Activated CD4-positive, alpha-beta T cell treated with anti-CD3 and anti-CD28 coated beads, Interleukin-2, Interleukin-6, amounts not matched to agents 100 ng/mL and 50 ng/mL, durations not matched to agents 16 hours and 8 hours (primary cell): Measurements from ENCODE around the gene TYW1B.
"Not testable (repeated sequence)": the region's sequence is repeated elsewhere in the genome, so short reads cannot be mapped to it uniquely, and the experiment has no call there.

Experiments
- DNase-seq: peaks from one replicate; pipeline ENCODE4 v3.0.0-alpha.2; 2020

Gene TYW1B

GRCh38 chr7:72696643-72697042 lies 131.4 kb downstream of the TYW1B start:
- not testable (repeated sequence) for DNase-seq

GRCh38 chr7:72695482-72695881 lies 132.5 kb downstream of the TYW1B start:
- not testable (repeated sequence) for DNase-seq

GRCh38 chr7:72691442-72691841 lies 136.6 kb downstream of the TYW1B start:
- not testable (repeated sequence) for DNase-seq

GRCh38 chr7:72690177-72690576 lies 137.8 kb downstream of the TYW1B start:
- not testable (repeated sequence) for DNase-seq

- not testable (repeated sequence) for DNase-seq
Measured at GRCh38 chr7:72689344-72689743, 138.7 kb downstream of the TYW1B start.

- not testable (repeated sequence) for DNase-seq
Measured at GRCh38 chr7:72681211-72681610, 146.8 kb downstream of the TYW1B start.

- DNase-seq, result peak; percentile 44
Measured at GRCh38 chr7:72676880-72677279, 151.1 kb downstream of the TYW1B start.

- not testable (repeated sequence) for DNase-seq
Measured at GRCh38 chr7:72676086-72676690, 151.8 kb downstream of the TYW1B start.

GRCh38 chr7:72675686-72676085 lies 152.3 kb downstream of the TYW1B start:
- not testable (repeated sequence) for DNase-seq

GRCh38 chr7:72674394-72674793 lies 153.6 kb downstream of the TYW1B start:
- no peak for DNase-seq

GRCh38 chr7:72670850-72671249 lies 157.2 kb downstream of the TYW1B start:
- not testable (repeated sequence) for DNase-seq

GRCh38 chr7:72668435-72668834 lies 159.6 kb downstream of the TYW1B start:
- DNase-seq, result not testable (repeated sequence)

- DNase-seq, result not testable (repeated sequence)
Measured at GRCh38 chr7:72667049-72667448, 161.0 kb downstream of the TYW1B start.

- DNase-seq, result not testable (repeated sequence)
Measured at GRCh38 chr7:72648574-72648973, 179.4 kb downstream of the TYW1B start.

GRCh38 chr7:72643708-72644107 lies 184.3 kb downstream of the TYW1B start:
- DNase-seq, result not testable (repeated sequence)

GRCh38 chr7:72641485-72642248 lies 186.3 kb downstream of the TYW1B start:
- DNase-seq, result not testable (repeated sequence)

- not testable (repeated sequence) for DNase-seq
Measured at GRCh38 chr7:72640740-72641139, 187.3 kb downstream of the TYW1B start.

GRCh38 chr7:72635273-72635908 lies 192.6 kb downstream of the TYW1B start:
- not testable (repeated sequence) for DNase-seq

GRCh38 chr7:72632765-72633292 lies 195.2 kb downstream of the TYW1B start:
- DNase-seq, result not testable (repeated sequence)

GRCh38 chr7:72628375-72628774 lies 199.6 kb downstream of the TYW1B start:
- not testable (repeated sequence) for DNase-seq

- DNase-seq, result not testable (repeated sequence)
Measured at GRCh38 chr7:72626428-72627011, 201.5 kb downstream of the TYW1B start.

- not testable (repeated sequence) for DNase-seq
Measured at GRCh38 chr7:72625721-72626423, 202.1 kb downstream of the TYW1B start.
